Tibial nerve (tissue), 4 donors: Measurements from ENCODE around the gene P2RY14. TPM values are rescaled to one million over a fixed set of nuclear protein-coding genes. Genes with fewer than 3 reads are reported as not detected.
A peak's percentile ranks its signal among the peaks of the same experiment; 100 is the strongest.
"Not testable (repeated sequence)": the region's sequence is repeated elsewhere in the genome, so short reads cannot be mapped to it uniquely, and the experiment has no call there.

Experiments
- DNase-seq, 2 donors: peaks; one replicate each; pipeline ENCODE4 v3.0.0-alpha.2; 2019; ENCODE audit warnings: low spot score in 2 of 2
- H3K27ac ChIP-seq, 4 donors: fragments of 200-600 bp; sonication (generic) in 3 of 4; one replicate each; pipeline ENCODE4 v1.5.1; 2017 to 2019; ENCODE audit warnings: mild to moderate bottlenecking in 1 of 4
- H3K27me3 ChIP-seq, 2 donors: fragments of 200-600 bp; sonication (generic) in 1 of 2; one replicate each; pipeline versions ENCODE4 v1.5.1 to v1.6.0; 2017 to 2019
- H3K36me3 ChIP-seq, 3 donors: fragments of 200-600 bp; sonication (generic); one replicate each; pipeline ENCODE4 v1.5.1; 2018 to 2019
- H3K4me1 ChIP-seq, 4 donors: fragments of 200-600 bp; sonication (generic) in 3 of 4; one replicate each; pipeline ENCODE4 v1.5.1; 2017 to 2019
- H3K4me3 ChIP-seq, 4 donors: fragments of 200-600 bp; sonication (generic) in 3 of 4; one replicate each; pipeline ENCODE4 v1.5.1; 2017 to 2019; ENCODE audit warnings: mild to moderate bottlenecking in 1 of 4, moderate library complexity in 1 of 4
- H3K9me3 ChIP-seq, 4 donors: fragments of 200-600 bp; sonication (generic) in 3 of 4; one replicate each; pipeline ENCODE4 v1.5.1; 2017 to 2019
- EP300 ChIP-seq, 2 donors: sonication (generic); formaldehyde crosslinking; IDR thresholded peaks; one replicate each; pipeline ENCODE4 v1.6.1; 2017; ENCODE audit warnings: antibody characterized with exemption in 2 of 2, mild to moderate bottlenecking in 1 of 2
- POLR2A ChIP-seq, 2 donors: fragments of 450-650 bp; IDR thresholded peaks; one replicate each; pipeline ENCODE4 v1.6.1; 2017; ENCODE audit warnings: antibody characterized with exemption in 2 of 2, mild to moderate bottlenecking in 2 of 2, moderate library complexity in 2 of 2
- WGBS, 2 donors: methylation state at CpG; one replicate each; pipeline ENCODE4 v1.1.5; 2018; 5-methylcytosine and 5-hydroxymethylcytosine counted together
- total RNA-seq, 4 donors: library from RNA; depleted of rRNA; stranded (reverse); fragments of >200 nt; gene quantifications; one replicate each; pipeline ENCODE4 v1.1.0, GENCODE V29; 2016
- TF ChIP-seq, protein P1 (sequence below), 5 experiments: fragments of 200-600 bp in 3 of 5; fragments of 450-650 bp in 2 of 5; sonication (generic) in 3 of 5; IDR thresholded peaks; one replicate each; pipeline ENCODE4 v1.5.1; 2016 to 2019; ENCODE audit warnings: antibody characterized with exemption in 5 of 5, mild to moderate bottlenecking in 3 of 5, moderate library complexity in 2 of 5

P2RY14 gene
- total RNA-seq, 4 donors from 2014 or later = 4.2 to 9.4 (median 6.3) TPM

DNA sequence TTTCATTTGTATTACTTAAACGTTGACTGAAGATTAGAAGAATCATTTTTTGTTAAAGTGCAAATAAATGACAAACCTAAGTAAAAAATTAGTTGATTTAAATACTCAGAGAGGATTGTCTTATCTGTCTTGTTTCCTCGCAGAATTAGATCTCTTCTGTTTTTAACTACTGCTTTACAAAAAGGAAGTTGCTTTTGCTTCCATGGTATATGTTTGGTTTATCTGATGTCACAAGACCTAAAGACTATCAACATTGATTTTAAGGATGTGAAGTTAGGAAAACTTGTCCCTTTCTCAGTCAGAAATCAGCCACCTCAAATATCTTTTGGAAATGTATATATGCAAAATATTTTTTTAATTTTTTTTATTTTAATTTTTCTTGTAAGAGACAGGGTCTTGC, 104.0 kb downstream of the P2RY14 start:
- H3K27me3 ChIP-seq = no peaks in the 10 kb centered on the region
- peaks cover 0 to 16% (median 14%) of the 10 kb centered on the region in 4 donors for H3K4me1 ChIP-seq
- 65 to 69% methylated on average over 2 of the region's 2 CpGs for WGBS, 2 donors
- H3K9me3 ChIP-seq = no peaks in the 10 kb centered on the region
- DNase-seq = no peak
- TF ChIP-seq, protein P1, sequence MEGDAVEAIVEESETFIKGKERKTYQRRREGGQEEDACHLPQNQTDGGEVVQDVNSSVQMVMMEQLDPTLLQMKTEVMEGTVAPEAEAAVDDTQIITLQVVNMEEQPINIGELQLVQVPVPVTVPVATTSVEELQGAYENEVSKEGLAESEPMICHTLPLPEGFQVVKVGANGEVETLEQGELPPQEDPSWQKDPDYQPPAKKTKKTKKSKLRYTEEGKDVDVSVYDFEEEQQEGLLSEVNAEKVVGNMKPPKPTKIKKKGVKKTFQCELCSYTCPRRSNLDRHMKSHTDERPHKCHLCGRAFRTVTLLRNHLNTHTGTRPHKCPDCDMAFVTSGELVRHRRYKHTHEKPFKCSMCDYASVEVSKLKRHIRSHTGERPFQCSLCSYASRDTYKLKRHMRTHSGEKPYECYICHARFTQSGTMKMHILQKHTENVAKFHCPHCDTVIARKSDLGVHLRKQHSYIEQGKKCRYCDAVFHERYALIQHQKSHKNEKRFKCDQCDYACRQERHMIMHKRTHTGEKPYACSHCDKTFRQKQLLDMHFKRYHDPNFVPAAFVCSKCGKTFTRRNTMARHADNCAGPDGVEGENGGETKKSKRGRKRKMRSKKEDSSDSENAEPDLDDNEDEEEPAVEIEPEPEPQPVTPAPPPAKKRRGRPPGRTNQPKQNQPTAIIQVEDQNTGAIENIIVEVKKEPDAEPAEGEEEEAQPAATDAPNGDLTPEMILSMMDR (IDR thresholded peaks at IDR 0.05) = no peak
- no peak overlapping the region for H3K27ac ChIP-seq
- no peaks in the 10 kb centered on the region for H3K36me3 ChIP-seq
- H3K4me3 ChIP-seq = no peak overlapping the region

- H3K27me3 ChIP-seq = no peaks in the 10 kb centered on the region
- no peak overlapping the region for H3K4me3 ChIP-seq
- peak overlapping the region in 3 of 4 donors; percentile 43 to 62 (median 48) for H3K27ac ChIP-seq
- no peaks in the 10 kb centered on the region for H3K9me3 ChIP-seq
- WGBS, 2 donors = 33 to 37% methylated on average over 5 of the region's 5 CpGs
- TF ChIP-seq POLR2A (IDR thresholded peaks at IDR 0.05) (no peak), EP300 (IDR thresholded peaks at IDR 0.05) (peak; percentile 23 to 43)
- TF ChIP-seq, protein P1 (IDR thresholded peaks at IDR 0.05) = no peak
- peaks cover 0 to 22% (median 14%) of the 10 kb centered on the region in 4 donors for H3K4me1 ChIP-seq
- no peaks in the 10 kb centered on the region for H3K36me3 ChIP-seq
- DNase-seq = peak in 1 of 2 donors; percentile 25
Observed at GRCh38 chr3:151171145-151171757, 107.1 kb downstream of the P2RY14 start.

GRCh38 chr3:151169948-151170679, 108.2 kb downstream of the P2RY14 start:
- Histone ChIP-seq H3K27ac (peak overlapping the region in 3 of 4 donors; percentile 43 to 62 (median 48)), H3K4me1 (peaks cover 0 to 22% (median 14%) of the 10 kb centered on the region in 4 donors)
- not testable (repeated sequence) for H3K27me3 ChIP-seq, H3K36me3 ChIP-seq, H3K4me3 ChIP-seq, H3K9me3 ChIP-seq
- peak in 1 of 2 donors; percentile 54 for TF ChIP-seq EP300 (IDR thresholded peaks at IDR 0.05)
- DNase-seq = peak in 1 of 2 donors; percentile 38
- WGBS, 2 donors = 70 to 74% methylated on average over 9 of the region's 9 CpGs

DNA sequence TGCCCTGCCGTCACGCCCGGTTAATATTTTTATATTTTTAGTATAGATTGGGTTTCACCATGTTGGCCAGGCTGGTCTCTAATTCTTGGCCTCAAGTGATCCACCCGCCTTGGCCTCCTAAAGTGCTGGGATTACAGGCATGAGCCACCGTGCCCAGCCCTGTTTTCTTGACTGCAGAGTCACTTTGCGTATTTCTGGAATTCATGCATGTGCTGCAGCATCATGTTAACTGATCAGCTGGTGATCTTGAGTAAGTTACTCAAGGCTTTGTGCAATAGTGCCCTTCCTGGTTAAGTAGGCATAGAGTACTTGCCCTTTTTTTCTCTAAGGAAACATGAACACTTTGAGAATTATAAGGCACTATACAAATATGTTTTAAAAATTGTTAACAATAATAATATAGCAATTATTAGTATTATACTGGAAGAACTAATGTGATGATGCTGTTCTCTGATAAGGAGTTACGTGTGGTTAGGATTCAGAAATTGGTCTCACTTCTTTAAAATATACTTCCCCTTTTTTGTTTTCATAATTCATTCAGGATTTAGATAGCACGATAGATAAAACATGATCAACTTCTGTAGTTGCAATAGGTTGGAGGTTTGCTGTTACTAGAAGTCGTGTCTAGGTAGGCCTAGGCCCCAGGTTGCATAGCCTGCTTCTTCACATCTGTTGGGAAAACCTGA, 108.9 kb downstream of the P2RY14 start:
- H3K4me1 ChIP-seq = peaks cover 0 to 22% (median 14%) of the 10 kb centered on the region in 4 donors
- TF ChIP-seq EP300 (IDR thresholded peaks at IDR 0.05) = peak in 1 of 2 donors; percentile 66
- TF ChIP-seq, protein P1 (IDR thresholded peaks at IDR 0.05) = no peak
- no peaks in the 10 kb centered on the region for H3K27me3 ChIP-seq
- 85 to 90% methylated on average over 9 of the region's 9 CpGs for WGBS, 2 donors
- peak overlapping the region in 1 of 4 donors; percentile 8 for H3K27ac ChIP-seq
- no peak overlapping the region for H3K4me3 ChIP-seq
- no peaks in the 10 kb centered on the region for H3K9me3 ChIP-seq
- H3K36me3 ChIP-seq = no peaks in the 10 kb centered on the region
- peak in 1 of 2 donors; percentile 49 for DNase-seq

- Histone ChIP-seq H3K4me1 (peaks cover 0 to 22% (median 14%) of the 10 kb centered on the region in 4 donors), H3K36me3 (no peaks in the 10 kb centered on the region), H3K4me3 (no peak overlapping the region), H3K27me3 (no peaks in the 10 kb centered on the region), H3K9me3 (no peaks in the 10 kb centered on the region), H3K27ac (peak overlapping the region in 1 of 4 donors; percentile 8)
- TF ChIP-seq, protein P1 (IDR thresholded peaks at IDR 0.05) = peak; percentile 55 to 73 (median 66)
- TF ChIP-seq EP300 (IDR thresholded peaks at IDR 0.05) = no peak
- DNase-seq = peak; percentile 67 to 81
- WGBS, 2 donors = 21 to 36% methylated on average over 7 of the region's 7 CpGs
Observed at GRCh38 chr3:151168269-151169094, 109.9 kb downstream of the P2RY14 start.
